Measurements from ENCODE around the gene TMEM179B.

GRCh38 chr11:62782753-62783152 lies 4.4 kb upstream of the TMEM179B start:
- TF ChIP-seq POLR2AphosphoS5 (IDR thresholded peaks at IDR 0.05; ENCODE audit: borderline replicate concordance, low read depth, low read length) (no peak), EZH2 (IDR thresholded peaks at IDR 0.05) (no peak)

Data from SK-N-MC (cell line).